D721Med (cell line): ENCODE measurements around the gene SMIM22.

Source experiments
- DNase-seq: peaks from one replicate; pipeline ENCODE4 v3.0.0; 2011; ENCODE audit warnings: low spot score; ENCODE audit not compliant: insufficient read length
- FAIRE-seq: peaks from 2 replicates; lab custom pipeline; 2011; peaks lifted over from hg19 to GRCh38; lab: Jason Lieb, UNC
- CTCF ChIP-seq: IDR thresholded peaks from 2 replicates; pipeline ENCODE4 v1.5.1; 2012; ENCODE audit warnings: mild to moderate bottlenecking, control low read depth; ENCODE audit not compliant: insufficient read depth; ENCODE audit errors: missing control alignments

SMIM22 gene

GRCh38 chr16:4750896-4751295 lies 44.3 kb upstream of the SMIM22 start:
- DNase-seq (no peak), FAIRE-seq (no peak)
- TF ChIP-seq CTCF, result no peak

GRCh38 chr16:4752351-4753100 lies 42.6 kb upstream of the SMIM22 start:
- TF ChIP-seq CTCF, result no peak
- DNase-seq (no peak), FAIRE-seq (no peak)

- DNase-seq (no peak), FAIRE-seq (no peak)
- TF ChIP-seq CTCF, result no peak
Observed at GRCh38 chr16:4753227-4753626, 41.9 kb upstream of the SMIM22 start.

DNA sequence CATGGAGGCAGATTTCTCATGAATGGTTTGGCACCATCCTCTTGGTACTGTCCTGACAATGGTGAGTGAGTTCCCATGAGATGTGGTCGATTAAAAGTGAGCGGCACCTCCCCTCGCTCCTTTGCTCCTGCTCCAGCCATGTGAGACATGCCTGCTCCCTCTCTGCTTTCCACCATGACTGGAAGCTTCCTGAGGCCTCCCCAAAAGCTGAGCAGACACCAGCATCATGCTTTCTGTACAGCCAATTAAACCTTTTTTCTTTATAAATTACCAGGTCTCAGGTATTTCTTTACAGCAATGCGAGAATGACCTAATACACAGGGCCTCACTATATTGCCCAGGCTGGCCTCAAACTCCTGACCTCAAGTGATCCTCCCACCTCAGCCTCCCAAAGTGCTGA lies 40.3 kb upstream of the SMIM22 start:
- DNase-seq, result no peak
- no peak for FAIRE-seq
- TF ChIP-seq CTCF, result no peak

GRCh38 chr16:4755687-4756086 lies 39.5 kb upstream of the SMIM22 start:
- TF ChIP-seq CTCF, result no peak

GRCh38 chr16:4760221-4760910 lies 34.8 kb upstream of the SMIM22 start:
- TF ChIP-seq CTCF, result no peak
- no peak for FAIRE-seq
- no peak for DNase-seq

More at GRCh38 chr16:4755687-4756086, 39.5 kb upstream of the SMIM22 start:
- FAIRE-seq, result no peak
- DNase-seq, result no peak

GRCh38 chr16:4762205-4762604 lies 33.0 kb upstream of the SMIM22 start:
- DNase-seq, result no peak
- no peak for FAIRE-seq
- no peak for TF ChIP-seq CTCF
